Measurements from ENCODE around the gene PLPPR5.

Gene PLPPR5

GRCh38 chr1:98969798-98970490 is 34.7 kb downstream of the PLPPR5 start:
- no peak for DNase-seq (ENCODE audit: low read depth, low spot score)

- DNase-seq (ENCODE audit: low read depth, low spot score): no peak
These were observed 37.5 kb downstream of the PLPPR5 start for GRCh38 chr1:98967122-98967521.

DNA sequence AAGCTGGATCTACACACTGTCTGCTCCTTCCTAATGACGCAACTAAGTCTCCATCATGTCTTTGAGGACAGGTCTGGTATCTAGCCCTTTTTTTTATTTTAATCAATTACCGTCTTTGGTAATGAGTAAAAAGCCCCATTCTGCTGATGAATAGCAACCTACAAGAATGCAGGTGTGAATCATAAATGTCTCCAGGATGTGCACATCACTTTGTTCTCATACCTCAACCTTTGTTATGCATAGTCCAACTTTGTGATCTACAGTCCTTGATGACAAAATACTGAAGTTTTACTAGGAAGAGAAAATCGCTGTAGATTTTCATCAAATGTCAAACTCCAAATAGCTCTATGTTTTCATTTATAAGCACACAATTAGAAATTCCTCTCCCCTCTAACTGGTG is 39.3 kb downstream of the PLPPR5 start:
- no peak for DNase-seq (ENCODE audit: low read depth, low spot score)

GRCh38 chr1:98964198-98964597 is 40.5 kb downstream of the PLPPR5 start:
- DNase-seq (ENCODE audit: low read depth, low spot score): no peak

DNA sequence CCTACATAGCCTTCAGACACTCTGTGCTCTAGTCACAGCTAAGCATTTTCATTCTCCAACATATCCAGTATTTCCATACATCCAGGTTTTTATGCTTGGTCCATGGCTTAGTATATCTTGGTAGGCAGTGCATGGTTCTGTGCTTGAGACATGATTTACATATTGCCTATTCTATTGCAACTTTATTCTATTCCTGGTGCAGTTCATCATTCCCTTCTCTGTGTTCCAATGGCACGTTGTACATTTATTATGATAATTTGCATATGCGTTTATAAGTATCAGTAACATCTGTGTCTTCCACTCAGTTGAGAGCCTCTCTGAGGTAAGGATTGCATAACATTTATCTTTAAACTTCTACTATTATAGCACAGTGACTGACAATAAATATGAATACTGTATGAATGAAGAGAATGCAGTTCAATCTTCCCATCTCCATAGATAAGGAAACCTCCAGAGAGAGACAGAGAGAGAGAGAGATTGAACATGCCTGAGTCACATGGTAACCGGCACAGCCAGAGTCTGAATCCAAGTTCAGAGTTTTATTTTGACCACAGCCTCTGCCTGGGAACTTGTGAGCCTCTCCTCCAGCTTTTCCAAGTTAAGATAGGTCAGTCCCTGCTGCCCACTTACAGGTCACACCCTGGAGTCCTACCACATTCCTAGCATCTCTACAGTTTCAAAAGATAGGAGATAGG is 41.5 kb downstream of the PLPPR5 start:
- DNase-seq (ENCODE audit: low read depth, low spot score): no peak

DNA sequence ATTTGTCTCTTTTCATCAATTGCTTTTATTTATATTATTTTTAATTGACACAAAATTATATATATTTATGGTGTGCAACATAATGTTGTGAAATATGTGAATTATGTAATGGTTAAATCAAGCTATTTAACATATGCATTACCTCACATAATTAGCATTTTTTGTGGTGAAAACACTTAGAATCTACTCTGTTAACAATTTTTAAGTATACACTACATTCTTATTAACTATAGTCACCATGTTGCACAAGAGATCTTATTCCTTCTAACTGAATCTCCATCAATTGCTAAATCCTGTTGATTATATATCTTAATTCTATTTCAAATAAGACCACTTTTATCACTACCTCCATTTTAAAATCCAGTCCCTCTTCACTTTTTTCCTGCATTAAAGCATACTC is 42.5 kb downstream of the PLPPR5 start:
- DNase-seq (ENCODE audit: low read depth, low spot score): no peak

- no peak for DNase-seq (ENCODE audit: low read depth, low spot score)
These were observed 55.0 kb downstream of the PLPPR5 start for GRCh38 chr1:98949621-98950020.

DNA sequence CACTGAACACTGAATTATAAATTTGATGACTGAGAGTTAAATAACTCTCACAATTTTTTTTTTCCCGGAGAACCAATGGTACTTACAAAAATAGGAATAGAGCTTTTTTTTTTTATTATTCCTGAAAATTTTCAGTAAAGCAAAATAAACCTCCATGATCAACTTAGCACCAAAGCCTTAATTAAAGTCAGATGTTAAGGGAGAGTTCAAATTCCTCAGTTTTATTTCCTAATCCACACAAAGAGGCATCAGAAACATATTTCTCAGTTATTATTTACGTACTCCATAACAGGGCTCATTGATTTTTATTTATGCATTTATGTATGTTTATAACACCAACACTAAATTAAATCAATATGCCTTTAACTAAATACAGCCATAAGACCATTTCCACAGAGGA is 55.5 kb downstream of the PLPPR5 start:
- DNase-seq (ENCODE audit: low read depth, low spot score): no peak

DNA sequence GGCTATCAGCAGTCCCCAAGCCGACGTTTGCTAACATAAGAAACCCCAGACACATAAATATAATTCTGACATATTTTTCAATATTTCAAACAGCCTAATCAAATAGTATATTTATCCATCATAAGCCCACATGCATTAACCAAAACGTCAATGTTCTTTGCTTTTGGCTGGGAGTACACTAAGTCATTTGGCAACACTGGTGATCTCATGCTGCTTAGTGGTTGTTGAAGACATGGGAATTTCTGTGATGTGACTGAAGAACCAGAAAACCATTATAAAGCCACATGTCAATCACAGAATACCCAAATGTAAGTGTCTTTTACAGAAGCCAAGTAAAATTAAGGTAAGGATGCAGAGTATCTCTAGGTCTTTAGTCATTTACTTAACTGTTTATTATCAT is 57.6 kb downstream of the PLPPR5 start:
- DNase-seq (ENCODE audit: low read depth, low spot score): no peak

- no peak for DNase-seq (ENCODE audit: low read depth, low spot score)
These were observed 64.0 kb downstream of the PLPPR5 start for GRCh38 chr1:98940722-98941079.

DNA sequence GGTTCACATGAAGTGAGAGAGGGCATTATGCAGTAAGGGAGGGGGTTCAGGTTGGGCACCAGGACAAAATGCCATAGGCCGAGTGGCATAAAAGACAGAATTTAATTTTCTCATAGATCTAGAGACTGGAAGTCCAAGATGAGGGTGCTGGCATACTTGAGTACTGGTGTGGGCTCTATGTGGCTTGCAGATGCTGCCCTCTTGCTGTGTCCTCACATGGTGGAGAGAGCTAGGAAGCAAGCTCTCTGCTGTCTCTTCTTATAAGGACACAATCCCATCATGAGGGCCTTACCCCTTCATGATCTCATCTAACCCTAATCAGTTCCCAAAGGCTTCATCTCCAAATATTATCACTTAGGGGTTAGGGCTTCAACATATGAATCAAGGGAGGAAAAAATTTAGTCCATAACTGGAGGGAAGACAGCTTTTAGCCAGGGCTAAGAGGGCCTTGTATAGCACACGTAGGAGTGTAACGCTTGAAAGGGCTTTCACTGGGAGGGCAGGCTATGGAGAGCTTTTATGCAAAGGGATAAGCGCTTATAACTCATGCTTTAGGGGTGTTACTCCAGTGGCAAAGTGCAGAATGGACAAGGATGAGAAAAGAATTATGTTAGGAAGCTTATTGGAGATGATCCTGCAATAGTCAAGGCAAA is 64.5 kb downstream of the PLPPR5 start:
- no peak for DNase-seq (ENCODE audit: low read depth, low spot score)

DNA sequence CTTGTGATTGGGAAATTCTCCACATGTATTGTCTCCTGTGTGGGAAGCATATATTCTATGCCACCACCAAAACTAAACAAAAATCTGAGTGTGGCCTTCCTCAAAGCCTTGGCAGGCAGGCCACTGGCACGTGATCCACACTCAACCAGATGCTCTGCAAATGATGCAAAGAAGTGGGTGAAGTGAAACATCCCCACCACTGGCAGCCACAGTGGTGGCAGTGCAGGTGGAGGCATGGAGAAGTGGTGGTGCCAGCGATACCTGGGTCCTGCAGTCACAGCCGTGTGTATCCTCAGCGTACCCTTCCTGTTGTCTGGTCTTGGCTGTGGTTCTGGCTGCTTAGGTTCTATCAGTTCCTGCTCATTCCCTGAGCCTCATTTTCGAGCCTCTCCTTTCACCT is 65.2 kb downstream of the PLPPR5 start:
- DNase-seq (ENCODE audit: low read depth, low spot score): no peak

DNA sequence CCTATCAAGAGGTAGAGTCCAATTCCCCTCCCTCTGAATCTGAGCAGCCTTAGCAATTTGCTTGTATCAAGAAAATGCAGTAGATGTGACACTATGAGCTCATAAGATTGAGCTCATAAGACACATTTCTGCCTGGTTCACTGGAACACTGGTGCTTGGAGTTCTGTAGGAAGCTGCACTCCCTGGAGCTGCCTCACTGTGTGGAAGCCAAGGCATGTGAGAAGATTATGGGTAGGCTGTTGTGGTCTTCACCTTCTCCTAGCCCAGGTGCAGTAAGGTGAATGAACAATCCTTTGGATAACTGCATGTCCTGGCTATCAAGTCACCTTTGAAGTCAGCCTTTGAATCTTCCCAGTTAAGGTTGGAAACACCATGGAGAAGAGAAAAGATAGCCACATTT is 67.3 kb downstream of the PLPPR5 start:
- no peak for DNase-seq (ENCODE audit: low read depth, low spot score)

GRCh38 chr1:98932184-98932583 is 72.5 kb downstream of the PLPPR5 start:
- no peak for DNase-seq (ENCODE audit: low read depth, low spot score)

- no peak for DNase-seq (ENCODE audit: low read depth, low spot score)
These were observed 73.4 kb downstream of the PLPPR5 start for GRCh38 chr1:98931128-98931835.

DNA sequence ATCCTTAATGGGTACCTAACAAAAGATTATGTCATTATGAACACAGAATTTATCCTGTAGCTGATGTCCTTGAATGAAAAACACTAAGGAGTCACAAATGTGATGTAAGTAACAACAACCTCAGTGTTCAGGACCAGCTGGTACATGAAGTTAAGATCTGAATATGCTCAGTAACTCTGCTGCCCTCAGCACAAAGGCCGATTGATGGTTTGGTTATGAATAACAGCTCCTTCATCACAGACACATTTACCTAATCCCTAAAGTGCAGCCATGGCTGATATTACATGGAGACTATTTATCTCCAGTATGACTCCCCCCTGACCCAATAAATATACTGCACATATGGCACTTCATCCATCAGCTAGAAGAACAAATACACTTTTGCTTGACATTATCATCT is 75.2 kb downstream of the PLPPR5 start:
- no peak for DNase-seq (ENCODE audit: low read depth, low spot score)

DNA sequence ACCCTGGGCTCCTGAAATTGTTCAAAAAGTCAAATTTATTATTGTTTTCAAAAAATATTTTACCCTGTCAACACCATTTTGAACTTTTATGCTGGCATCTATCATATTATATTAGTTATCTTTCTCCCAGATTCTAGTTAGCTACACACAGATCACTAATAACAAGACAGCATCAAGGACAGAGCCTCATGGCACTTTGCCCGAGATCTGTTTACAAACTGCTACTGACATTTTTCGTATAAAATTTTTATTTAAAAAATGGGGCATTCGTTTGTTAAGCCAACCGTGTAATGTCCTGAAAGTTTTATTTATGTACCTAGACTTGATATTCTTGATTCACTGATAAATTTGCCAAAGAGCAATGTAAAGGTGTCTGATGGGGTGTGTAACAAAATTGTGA is 78.1 kb downstream of the PLPPR5 start:
- DNase-seq (ENCODE audit: low read depth, low spot score): no peak

DNA sequence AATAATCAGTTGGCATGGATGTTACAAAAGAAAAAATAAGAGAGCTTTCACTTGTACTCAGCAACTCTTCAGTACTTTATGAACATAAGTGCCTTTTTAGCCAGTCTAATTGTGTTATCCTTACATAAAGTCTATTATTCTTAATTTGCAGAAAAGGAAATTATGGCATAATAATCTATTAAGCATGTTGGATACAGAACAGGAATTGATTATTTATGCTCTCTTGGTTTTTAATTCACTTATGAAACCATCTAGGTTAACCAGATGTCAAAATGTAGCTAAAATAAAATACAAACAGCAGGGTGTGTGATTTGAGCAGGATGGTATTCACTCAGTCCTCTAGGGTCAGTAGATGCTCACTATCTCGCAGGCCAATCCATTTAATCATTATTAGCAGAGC is 79.7 kb downstream of the PLPPR5 start:
- no peak for DNase-seq (ENCODE audit: low read depth, low spot score)

DNA sequence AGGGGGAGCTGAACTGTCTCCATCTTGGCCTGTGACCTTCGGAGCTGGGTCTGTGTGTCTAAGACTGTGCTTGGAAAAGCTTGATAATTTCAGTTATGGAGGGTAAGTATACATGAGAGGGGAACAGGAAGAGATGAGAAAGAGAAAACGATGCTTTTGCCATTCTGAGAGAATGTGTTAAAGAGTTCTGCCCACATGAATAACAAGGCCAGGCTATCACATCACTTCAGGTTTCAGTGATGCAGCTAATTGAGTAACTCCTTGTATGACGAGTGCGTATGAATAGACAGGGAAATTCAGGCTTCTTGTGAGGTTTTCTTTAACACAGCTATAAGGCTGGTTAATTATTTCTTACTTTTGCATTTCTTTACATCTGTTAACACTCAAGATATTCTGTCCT is 81.0 kb downstream of the PLPPR5 start:
- DNase-seq (ENCODE audit: low read depth, low spot score): no peak

- DNase-seq (ENCODE audit: low read depth, low spot score): no peak
These were observed 82.8 kb downstream of the PLPPR5 start for GRCh38 chr1:98921817-98922216.

GRCh38 chr1:98920441-98921110 is 84.1 kb downstream of the PLPPR5 start:
- DNase-seq (ENCODE audit: low read depth, low spot score): no peak

GRCh38 chr1:98919652-98920051 is 85.0 kb downstream of the PLPPR5 start:
- no peak for DNase-seq (ENCODE audit: low read depth, low spot score)
